Subcutaneous abdominal adipose tissue (tissue), 5 donors: Measurements from ENCODE around the gene PHC3.

Source experiments
- H3K27ac ChIP-seq: one replicate; pipeline ENCODE4 v1.7.0; 2013; ENCODE audit warnings: low read depth, mild to moderate bottlenecking, inconsistent platforms, low read length, moderate library complexity
- H3K27me3 ChIP-seq, 5 donors: one replicate each; pipeline ENCODE4 v1.7.0; 2013; ENCODE audit warnings: low read length in 5 of 5, inconsistent platforms in 1 of 5; ENCODE audit not compliant: control insufficient read depth in 5 of 5, insufficient read depth in 4 of 5
- H3K36me3 ChIP-seq, 5 donors: one replicate each; pipeline ENCODE4 v1.7.0; 2013; ENCODE audit warnings: low read length in 5 of 5; ENCODE audit not compliant: control insufficient read depth in 5 of 5, insufficient read depth in 5 of 5
- H3K4me1 ChIP-seq, 5 donors: one replicate each; pipeline ENCODE4 v1.7.0; 2013; ENCODE audit warnings: low read length in 5 of 5, mild to moderate bottlenecking in 3 of 5, moderate library complexity in 1 of 5; ENCODE audit not compliant: control insufficient read depth in 5 of 5, insufficient read depth in 5 of 5
- H3K4me3 ChIP-seq, 5 donors: one replicate each; pipeline ENCODE4 v1.7.0; 2013; ENCODE audit warnings: low read length in 5 of 5, low read depth in 1 of 5
- H3K9ac ChIP-seq, 5 donors: one replicate each; pipeline ENCODE4 v1.7.0; 2013; ENCODE audit warnings: low read length in 5 of 5, mild to moderate bottlenecking in 4 of 5, moderate library complexity in 3 of 5
- H3K9me3 ChIP-seq, 5 donors: one replicate each; pipeline ENCODE4 v1.7.0; 2013; ENCODE audit warnings: low read length in 5 of 5; ENCODE audit not compliant: control insufficient read depth in 5 of 5
- donor health status: healthy.
- donor health status: healthy.
- donor health status: healthy.
- donor health status: healthy.
- donor health status: healthy.

The PHC3 gene

GRCh38 chr3:170049146-170050000 lies 132.2 kb downstream of the PHC3 start:
- Histone ChIP-seq H3K27ac (peak overlapping the region; percentile 76), H3K4me1 (peaks cover 0 to 39% (median 8%) of the 10 kb centered on the region in 5 donors), H3K36me3 (no peaks in the 10 kb centered on the region), H3K27me3 (peaks cover 0 to 6% (median 0%) of the 10 kb centered on the region in 5 donors), H3K9me3 (no peaks in the 10 kb centered on the region), H3K9ac (no peak overlapping the region), H3K4me3 (peak overlapping the region in 4 of 5 donors; percentile 10 to 45 (median 34))

- no peak overlapping the region for H3K4me3 ChIP-seq
- H3K36me3 ChIP-seq: no peaks in the 10 kb centered on the region
- H3K9me3 ChIP-seq: no peaks in the 10 kb centered on the region
- peaks cover 0 to 6% (median 0%) of the 10 kb centered on the region in 5 donors for H3K27me3 ChIP-seq
- H3K9ac ChIP-seq: no peak overlapping the region
- no peak overlapping the region for H3K27ac ChIP-seq
- H3K4me1 ChIP-seq: peaks cover 0 to 41% (median 8%) of the 10 kb centered on the region in 5 donors
These were observed 134.5 kb downstream of the PHC3 start for GRCh38 chr3:170047133-170047404.

DNA sequence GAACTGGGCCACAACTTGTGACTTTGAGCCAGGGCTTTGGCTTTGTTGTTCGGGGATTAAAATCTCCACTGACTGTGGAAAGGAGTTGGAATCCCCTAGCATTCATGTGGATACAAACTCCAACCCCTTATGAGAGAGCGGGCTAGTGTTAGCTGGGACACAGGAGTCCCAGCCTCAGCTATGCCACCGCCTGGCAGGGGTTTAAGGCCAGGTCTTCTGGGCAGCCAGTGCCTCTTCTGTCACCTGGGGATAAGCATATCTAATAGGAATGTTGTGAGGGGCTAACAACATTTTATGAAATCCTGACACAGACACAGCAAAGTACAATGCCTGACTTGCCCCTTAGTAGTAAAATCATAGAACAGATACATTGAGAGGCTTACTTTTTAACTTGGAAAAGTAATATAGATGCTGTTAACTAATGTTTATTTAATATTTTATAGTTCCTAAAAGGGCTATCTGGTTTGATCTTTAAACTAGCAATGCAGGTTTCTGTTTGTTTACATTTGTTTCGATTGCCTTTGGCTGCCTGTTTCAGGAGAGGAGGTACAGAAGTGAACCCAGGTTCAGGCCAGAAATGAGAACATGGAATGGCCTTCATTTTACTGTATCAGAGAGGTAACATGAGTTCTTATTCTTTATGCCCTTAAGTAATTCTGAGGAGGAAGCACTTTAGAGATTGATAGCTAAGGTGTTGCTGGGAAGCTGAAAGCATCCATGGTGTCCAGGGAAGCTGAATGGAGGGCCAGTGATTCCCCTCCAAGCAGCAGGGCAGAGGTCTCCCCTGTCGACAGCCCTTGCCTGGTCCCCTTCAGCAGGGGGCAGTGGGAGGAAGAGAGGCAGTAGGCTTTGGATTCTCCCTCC lies 135.0 kb downstream of the PHC3 start:
- no peaks in the 10 kb centered on the region for H3K9me3 ChIP-seq
- no peaks in the 10 kb centered on the region for H3K36me3 ChIP-seq
- peaks cover 0 to 6% (median 0%) of the 10 kb centered on the region in 5 donors for H3K27me3 ChIP-seq
- H3K4me3 ChIP-seq: no peak overlapping the region
- no peak overlapping the region for H3K27ac ChIP-seq
- H3K4me1 ChIP-seq: peaks cover 0 to 41% (median 8%) of the 10 kb centered on the region in 5 donors
- no peak overlapping the region for H3K9ac ChIP-seq

DNA sequence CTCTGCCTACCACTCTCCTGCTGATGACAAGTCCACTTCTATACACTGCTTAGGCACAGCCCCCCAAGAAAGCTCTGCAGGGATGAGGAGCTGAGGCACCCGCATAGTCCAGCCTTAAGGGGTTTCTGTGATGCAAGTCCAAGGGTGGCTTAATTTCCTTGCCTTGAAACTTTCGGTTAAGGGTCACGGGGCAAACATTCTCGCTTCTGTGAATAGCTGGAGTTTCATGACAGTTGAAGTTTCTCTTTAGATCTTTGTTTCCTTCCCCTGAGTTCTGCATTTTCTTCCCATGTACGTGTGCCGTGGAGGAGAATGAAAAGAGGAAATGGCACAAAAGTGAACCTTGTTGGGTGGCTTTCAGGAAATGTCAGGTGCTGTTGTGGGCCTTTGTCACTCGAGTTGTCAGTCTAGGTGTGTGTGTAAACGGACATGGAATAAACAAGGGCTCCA lies 136.7 kb downstream of the PHC3 start:
- Histone ChIP-seq H3K9ac (peak overlapping the region in 1 of 5 donors; percentile 30), H3K9me3 (no peaks in the 10 kb centered on the region), H3K4me3 (peak overlapping the region in 1 of 5 donors; percentile 35), H3K4me1 (peaks cover 0 to 42% (median 8%) of the 10 kb centered on the region in 5 donors), H3K27ac (no peak overlapping the region), H3K36me3 (no peaks in the 10 kb centered on the region), H3K27me3 (peaks cover 0 to 7% (median 3%) of the 10 kb centered on the region in 5 donors)

DNA sequence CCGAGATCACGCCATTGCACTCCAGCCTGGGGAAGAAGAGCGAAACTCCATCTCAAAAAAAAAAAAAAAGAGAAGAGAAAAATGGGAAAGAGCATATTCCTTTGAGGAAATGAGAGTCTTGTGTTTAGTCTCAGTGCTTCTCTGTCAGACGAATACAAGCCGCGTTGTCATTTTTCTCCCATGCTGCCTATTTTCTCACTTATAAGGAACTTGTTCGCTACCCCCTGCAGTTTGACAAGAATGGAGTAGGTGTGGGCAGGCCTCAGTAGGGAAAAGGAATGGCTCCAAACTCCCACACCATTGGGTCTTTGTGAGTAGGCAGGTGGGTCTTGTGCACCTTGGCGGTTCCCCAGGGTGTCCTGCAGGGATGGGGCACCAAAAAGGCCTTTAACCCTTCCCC lies 137.3 kb downstream of the PHC3 start:
- Histone ChIP-seq H3K27me3 (peaks cover 0 to 7% (median 3%) of the 10 kb centered on the region in 5 donors), H3K9ac (no peak overlapping the region), H3K36me3 (no peaks in the 10 kb centered on the region), H3K4me3 (peak overlapping the region in 1 of 5 donors; percentile 35), H3K27ac (no peak overlapping the region), H3K9me3 (no peaks in the 10 kb centered on the region), H3K4me1 (peaks cover 0 to 37% (median 7%) of the 10 kb centered on the region in 5 donors)

GRCh38 chr3:170043506-170043905 lies 138.0 kb downstream of the PHC3 start:
- no peaks in the 10 kb centered on the region for H3K9me3 ChIP-seq
- H3K27ac ChIP-seq: no peak overlapping the region
- H3K27me3 ChIP-seq: peaks cover 0 to 10% (median 3%) of the 10 kb centered on the region in 5 donors
- H3K36me3 ChIP-seq: no peaks in the 10 kb centered on the region
- H3K9ac ChIP-seq: no peak overlapping the region
- H3K4me3 ChIP-seq: no peak overlapping the region
- H3K4me1 ChIP-seq: peaks cover 0 to 36% (median 12%) of the 10 kb centered on the region in 5 donors

GRCh38 chr3:170040418-170040817 lies 141.1 kb downstream of the PHC3 start:
- H3K9ac ChIP-seq: no peak overlapping the region
- peaks cover 0 to 32% (median 20%) of the 10 kb centered on the region in 5 donors for H3K4me1 ChIP-seq
- H3K27me3 ChIP-seq: peaks cover 0 to 13% (median 6%) of the 10 kb centered on the region in 5 donors
- H3K27ac ChIP-seq: no peak overlapping the region
- H3K4me3 ChIP-seq: no peak overlapping the region
- H3K36me3 ChIP-seq: no peaks in the 10 kb centered on the region
- H3K9me3 ChIP-seq: no peaks in the 10 kb centered on the region

DNA sequence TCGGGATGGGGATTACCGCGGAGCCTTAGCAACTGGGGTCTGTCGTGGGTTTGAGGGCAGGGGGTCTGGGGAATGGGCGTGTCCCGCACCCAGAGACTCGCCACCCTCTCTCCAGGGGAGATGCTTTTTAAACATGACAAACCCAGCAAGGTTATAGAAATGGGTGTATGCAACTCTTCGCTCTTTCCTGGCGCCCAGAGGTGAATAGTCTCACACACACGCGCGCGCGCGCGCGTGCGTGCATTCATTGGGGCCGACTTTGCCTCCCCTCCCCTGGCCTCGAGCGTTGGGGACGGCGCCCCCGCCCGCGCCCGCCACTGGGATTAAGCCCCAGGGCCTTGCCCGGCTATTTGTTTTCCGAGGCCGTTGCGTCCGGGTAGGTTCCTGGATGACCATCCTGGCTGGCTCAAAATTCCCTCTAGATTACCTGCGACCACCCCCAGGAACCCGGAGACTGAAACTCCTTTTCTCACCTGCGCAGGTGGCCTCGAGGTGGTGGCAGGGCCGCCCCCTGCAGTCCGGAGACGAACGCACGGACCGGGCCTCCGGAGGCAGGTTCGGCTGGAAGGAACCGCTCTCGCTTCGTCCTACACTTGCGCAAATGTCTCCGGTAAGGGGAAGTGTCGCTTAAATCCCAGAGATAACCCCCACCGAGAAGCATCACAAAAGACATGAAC lies 143.0 kb downstream of the PHC3 start:
- Histone ChIP-seq H3K9ac (peak overlapping the region in 3 of 5 donors; percentile 49 to 60 (median 51)), H3K27me3 (peaks cover 0 to 7% (median 5%) of the 10 kb centered on the region in 5 donors), H3K9me3 (no peaks in the 10 kb centered on the region), H3K4me3 (peak overlapping the region; percentile 55 to 71 (median 68)), H3K4me1 (peaks cover 0 to 22% (median 14%) of the 10 kb centered on the region in 5 donors), H3K36me3 (no peaks in the 10 kb centered on the region), H3K27ac (peak overlapping the region; percentile 30)
